Measurements from ENCODE around the gene EDAR.
A peak's percentile ranks its signal among the peaks of the same experiment; 100 is the strongest.

Gene EDAR

DNA sequence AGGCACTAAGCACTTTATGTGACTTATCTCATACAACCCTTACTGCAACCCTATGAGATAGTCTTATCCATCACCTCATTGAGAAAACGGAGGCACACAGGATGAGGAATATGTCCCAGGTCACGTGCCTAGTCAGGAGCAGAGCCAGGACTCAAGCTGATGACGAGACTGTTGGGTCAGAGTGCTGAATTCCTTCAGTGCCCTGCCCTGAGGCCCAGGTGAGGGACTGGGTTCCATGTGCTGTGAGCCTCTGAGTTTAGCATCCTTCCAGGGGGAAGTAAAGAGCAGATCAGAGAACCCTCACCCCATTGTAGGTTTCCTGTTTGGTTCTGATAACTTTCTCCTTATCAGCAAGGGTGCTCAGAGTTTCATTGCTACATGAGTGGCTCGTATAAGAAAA lies 11.7 kb upstream of the EDAR start:
- DNase-seq: no peak

DNA sequence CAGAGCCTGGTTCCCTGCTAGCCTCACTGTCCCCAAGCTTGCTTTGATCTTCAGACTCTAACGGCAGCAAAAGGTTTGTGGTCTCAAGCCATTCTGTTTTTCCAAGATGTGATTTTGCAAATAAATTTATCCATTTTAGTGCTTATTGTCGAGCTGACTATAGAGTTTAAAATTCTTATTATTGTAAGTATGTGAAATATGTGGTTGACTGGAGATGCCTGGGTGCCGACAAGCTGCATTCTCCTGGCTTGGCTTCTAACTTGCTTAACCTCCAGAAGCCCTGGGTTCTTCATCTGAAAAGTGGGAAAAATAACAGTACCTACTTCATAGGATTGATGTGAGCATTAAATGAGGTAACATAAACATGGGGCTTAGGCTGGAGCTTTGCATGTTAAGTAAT lies 9.9 kb upstream of the EDAR start:
- no peak for DNase-seq

DNA sequence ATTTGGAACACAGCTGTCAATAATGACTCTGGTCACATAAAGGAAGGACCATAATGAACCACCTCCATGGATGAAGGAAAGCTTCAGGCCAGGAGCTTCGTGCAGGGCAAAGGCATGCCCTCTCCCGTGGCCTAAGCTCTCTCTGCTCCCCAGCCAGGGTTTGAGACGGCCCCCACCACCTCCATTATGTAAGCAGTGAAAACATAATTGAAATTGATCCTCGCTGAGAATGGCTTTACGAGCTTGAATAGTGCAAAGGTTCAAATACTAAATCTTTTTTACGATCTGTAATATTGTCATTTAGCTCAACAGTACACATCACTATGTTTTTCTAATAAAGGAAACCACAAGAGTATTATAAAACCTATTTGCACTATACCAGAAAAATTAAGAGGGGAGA lies 5.2 kb upstream of the EDAR start:
- DNase-seq: no peak

DNA sequence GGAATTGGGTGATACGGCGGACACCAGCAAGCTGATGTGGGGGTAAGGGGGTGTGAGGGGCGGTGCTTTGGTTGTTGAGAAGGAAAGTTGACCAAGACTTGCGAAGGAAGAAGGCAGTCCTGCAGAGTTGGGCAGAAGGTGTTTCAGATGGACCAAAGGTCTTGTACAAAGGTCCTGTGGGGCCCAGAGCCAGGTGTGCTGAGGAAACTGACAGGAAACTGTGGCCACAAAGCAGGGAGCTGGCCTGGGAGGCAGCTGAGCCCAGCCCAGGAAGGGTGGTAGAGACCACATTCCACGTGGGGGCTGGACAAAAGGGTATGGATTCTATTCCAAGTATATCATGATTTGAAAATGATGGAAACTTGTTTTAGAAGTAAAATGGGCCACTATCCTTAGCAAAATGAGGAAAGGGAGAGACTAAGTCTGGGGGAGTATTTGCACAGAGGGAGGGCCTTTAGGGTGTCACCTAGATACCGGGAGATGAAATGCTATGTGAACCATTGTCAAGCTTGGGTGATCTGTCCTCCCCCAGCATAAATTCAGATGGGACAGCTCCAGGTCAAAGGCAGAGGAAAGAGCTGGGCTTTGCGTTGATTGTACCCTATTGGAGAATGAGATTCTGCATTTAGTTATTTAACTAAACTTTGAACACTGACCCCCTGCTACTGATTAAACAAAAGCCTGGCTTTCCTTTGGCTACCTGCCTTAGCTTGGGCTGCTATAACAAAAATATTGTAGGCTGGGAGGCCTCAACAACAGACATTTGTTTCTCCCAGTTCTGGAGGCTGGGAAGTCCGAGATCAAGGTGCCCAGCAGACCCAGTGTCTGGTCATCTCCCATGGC lies 4.3 kb upstream of the EDAR start:
- DNase-seq: no peak

DNA sequence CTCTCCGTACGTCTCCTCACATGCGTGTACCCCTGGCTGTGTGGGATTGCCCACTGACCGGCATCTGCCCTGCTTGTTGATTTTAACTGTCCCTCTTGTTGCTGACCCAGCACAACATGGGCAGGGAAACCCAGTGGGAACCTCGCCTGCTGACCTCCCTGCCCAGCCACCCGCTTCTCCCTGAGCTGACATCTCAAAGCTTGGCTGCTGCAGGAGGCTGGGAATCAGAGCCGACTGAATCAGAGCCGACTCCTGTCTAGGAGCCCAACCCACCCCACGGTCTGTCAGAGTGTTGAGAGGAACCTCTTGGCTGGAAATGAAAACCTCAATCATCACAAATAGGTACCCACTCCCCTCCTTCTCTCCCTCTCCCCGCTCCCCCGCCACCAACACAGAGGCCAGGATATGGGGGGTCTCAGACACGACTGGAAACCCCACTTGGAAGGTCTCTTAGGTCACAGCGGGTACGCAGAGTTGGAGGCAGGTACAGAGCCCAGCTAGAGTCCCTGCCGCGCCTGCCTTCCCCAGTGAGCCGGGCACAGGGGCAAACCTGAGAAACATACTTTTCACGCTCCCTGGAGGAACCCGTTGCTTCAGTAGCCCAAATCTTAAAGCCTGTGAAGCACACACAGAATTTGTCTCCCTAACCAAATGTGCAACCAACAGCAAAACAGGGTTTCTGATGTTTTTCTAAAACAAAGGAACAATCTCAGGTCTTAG lies 784 bp downstream of the EDAR start:
- DNase-seq: no peak

DNA sequence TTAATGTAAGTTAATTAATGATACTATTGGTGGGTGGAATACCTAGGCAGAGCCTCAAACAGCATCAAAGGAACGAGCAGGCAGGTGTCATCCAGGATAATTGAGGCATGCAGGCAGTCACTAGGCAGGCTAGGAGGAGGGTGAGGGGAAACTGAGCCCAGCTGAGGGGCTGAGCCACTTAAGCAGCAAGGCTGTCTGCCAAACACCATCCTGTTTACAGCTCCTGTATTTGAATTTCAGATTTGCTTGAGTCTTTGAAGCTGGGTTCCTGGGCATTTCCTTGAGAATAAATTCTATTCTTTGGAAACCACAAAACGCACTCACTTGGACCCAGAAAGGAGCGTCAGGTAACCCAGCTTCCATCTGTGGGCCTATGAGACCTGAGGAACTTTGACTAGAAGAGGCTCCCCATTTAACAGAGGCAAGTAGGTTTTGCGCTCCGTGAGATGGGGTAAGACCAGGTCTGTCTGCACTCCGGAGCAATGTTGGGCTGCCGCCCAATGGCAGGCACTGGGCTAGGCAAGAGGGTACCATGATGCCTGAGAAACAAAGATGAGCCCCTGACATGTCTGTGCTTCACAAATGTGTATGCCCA lies 2.0 kb downstream of the EDAR start:
- DNase-seq: peak; percentile 43 to 55

DNA sequence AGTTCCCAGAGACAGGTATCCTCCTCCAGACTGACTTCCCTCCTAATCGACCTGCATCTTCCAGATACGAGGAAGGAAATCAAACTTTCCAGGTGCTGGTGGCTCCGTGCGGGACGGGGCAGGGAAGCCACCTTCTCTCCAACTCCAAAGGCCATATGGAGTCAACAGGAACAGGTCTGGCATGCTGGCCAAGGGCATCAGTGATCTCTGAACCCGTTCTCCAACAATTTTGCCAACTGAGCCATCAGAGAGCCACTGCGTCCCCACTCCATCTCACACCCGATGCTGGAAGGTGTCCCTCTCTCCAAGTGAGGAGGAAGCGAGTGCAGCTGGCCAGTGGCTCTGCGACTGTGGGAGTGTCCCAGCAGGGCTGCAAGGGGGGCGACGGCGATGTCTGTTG lies 5.4 kb downstream of the EDAR start:
- no peak for DNase-seq

DNA sequence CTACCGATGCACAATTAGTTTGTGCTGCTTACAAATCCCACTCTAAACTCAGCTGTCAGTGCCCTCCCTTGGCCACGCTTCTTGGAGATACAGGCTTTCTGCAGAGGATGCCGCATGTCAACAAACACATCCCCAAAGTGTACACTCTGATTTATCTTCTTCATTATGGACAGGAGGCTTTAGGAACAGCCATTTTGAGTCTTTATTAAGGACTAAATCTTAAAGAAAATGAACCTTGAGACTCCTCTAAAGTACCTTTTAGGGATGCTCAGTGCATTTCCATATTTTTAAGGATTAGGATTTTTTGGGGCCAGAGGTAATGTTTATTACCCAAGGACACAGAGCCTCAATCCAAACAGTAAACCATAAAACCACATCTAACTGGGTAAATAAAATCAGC lies 6.0 kb downstream of the EDAR start:
- DNase-seq: no peak

DNA sequence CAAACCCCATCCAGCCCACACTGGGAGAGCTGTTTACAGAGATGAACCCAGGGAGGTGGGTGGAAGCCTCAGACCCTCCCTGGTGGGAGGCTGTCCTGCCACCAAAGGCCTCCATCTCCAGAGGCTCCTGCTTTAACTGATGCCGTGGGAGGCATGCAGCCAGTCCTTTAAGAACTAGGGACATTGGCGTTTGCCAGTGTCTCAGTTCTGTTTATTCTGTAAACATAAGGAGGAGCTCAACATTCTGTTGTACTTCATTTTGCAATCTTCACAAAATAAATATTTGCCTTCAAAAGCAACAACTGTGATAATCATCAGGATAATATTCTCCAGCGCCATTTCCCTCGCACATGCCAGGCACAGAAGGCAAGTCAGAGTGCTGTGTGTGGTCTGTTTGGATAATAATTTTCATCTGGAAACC lies 6.8 kb downstream of the EDAR start:
- DNase-seq: no peak

DNA sequence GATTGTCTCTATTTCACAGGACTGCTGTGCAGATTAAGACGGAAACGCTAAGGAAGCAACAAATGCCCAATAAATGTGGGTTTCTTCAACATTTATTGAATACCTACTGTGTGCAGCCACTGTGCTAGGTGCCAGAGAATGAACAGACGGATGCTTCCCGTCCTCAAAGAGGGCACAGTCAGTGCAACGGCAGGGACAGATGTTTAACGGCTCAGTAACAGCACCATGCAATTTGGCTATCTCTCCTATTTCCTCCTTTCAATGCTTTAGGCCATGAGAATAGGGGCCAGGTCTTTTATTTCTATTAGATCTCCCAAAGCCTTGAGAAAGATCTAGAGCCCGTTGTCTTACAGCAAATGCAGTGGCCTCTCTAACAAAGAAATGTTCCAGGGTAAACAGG lies 7.2 kb downstream of the EDAR start:
- no peak for DNase-seq

DNA sequence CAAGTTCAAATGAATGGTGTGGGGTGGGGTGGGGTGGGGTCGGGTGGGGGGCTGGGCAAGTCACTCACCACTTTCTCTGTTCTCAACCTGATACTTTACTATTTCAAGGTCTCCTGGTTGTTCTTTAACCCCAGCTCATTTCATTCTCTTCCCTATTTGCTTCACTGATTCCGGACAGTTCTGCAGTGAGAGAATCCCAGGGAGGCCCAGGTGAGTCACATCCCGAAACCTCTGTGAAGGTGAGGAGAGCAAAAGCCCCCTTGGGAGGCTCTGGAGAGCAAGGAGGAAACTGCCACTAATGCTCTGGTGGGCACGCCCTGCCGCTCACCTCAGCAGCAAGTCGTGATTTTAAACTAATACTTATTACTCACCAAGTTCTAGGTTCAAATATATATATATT lies 8.9 kb downstream of the EDAR start:
- DNase-seq: no peak

DNA sequence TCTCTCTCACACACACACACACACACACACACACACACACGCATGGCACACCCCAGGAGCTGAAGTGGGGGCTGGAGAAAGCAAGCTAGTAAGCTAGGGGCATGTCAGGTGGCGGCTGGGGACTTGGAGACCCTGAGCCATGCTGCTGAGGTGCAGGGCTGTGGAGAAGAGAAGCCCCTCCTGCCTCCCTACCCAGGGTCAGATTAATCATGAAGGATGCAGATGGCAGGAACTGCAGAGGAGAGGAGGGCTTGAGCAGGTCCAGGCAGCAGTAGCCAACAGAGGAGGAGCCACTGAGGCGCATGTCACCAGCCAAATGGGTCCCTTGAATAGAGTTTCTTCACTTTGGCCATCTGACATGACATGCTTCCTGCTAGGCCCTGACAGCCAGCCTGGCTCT lies 9.6 kb downstream of the EDAR start:
- DNase-seq: no peak

DNA sequence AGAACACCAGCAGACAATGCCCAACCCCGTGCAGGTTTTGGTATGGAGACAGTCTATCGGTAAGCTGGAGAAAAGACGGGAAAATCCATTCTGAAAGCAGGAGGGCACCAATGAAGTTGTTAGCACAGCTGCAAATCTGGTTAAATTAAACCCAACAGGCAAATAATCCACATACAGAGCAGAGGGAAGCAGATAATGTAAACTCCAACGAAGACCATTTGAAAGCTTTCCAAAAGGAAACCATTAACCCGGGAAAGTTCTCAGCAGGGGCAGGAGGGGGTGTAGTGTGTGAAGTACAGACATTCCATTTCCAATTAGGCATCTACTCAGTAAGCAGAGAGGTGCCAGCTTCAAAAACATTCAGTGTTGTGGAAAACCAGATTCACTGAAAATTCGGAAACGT lies 10.3 kb downstream of the EDAR start:
- no peak for DNase-seq

DNA sequence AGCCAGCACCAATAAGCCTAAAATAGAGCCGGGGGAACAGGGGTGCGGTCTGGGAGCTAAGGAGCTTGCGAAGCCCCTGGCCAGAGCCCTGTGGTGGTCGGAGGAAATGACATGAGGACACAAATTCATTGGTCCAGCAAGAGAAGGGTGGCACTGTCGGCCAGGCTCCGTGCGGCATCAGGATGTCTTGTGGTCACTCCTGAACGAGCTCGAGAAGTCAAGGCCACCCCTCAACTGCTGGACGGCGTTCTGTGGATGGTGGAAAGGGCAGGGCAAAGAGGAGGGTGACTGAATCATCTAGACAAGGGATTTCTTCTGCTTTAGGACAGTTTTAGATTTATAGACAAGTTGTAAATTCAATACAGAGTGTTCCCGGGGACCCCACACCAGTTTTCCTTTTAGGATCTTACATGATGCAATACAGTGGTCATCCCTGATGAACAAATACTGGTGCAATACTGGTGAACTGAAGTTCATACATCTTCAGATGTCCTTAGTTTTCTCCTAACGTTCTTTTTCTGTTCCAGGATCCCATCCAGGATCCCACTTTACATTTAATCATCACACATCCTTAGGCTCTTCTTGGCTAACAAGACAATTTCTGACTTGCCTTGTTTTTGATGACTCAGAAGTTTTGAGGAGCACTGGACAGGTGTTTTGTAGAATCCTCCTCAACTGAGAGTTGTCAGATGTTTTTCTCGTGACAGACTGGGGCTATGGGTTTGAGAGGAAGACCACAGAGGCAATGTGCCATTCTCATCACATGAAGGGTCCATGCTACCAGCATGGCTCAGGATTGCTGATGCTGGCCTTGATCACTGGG lies 13.2 kb downstream of the EDAR start:
- DNase-seq: no peak

DNA sequence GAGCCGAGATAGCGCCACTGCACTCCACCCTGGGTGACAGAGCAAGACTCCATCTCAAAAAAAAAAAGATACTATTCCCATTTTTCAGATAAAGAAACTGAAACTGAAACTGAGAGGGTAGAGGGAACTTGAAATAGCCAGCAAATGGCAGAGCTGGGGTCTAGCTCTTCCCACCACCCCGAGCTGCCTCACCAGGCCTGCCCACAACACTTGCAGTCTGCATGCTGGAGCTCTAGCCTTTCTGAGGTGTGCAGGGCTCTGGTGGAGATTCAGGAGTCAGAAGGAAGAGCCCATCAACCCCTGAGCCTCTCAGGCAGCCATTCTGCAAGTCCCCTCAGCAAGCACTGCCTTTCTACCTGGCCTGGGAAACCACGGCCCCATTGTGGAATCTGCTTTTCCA lies 14.3 kb downstream of the EDAR start:
- DNase-seq: no peak

DNA sequence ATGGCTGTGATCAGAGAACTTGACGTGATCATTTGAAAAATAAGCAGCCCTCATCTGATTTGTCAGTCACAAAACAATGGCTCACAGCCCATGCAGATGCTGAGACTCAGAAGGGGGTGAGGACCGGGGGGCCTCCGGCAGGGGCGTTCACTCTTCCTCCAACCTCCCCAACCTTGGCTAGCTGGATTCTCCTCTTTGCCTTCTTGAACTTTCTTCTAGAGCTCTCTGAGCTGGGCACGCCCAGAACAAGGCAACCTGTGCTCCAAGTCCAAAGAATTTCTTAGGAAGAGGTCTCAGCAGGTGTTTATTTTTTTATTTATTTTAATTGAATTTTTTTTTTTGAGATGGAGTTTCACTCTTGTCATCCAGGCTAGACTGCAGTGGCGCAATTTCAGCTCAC lies 16.4 kb downstream of the EDAR start:
- no peak for DNase-seq

DNA sequence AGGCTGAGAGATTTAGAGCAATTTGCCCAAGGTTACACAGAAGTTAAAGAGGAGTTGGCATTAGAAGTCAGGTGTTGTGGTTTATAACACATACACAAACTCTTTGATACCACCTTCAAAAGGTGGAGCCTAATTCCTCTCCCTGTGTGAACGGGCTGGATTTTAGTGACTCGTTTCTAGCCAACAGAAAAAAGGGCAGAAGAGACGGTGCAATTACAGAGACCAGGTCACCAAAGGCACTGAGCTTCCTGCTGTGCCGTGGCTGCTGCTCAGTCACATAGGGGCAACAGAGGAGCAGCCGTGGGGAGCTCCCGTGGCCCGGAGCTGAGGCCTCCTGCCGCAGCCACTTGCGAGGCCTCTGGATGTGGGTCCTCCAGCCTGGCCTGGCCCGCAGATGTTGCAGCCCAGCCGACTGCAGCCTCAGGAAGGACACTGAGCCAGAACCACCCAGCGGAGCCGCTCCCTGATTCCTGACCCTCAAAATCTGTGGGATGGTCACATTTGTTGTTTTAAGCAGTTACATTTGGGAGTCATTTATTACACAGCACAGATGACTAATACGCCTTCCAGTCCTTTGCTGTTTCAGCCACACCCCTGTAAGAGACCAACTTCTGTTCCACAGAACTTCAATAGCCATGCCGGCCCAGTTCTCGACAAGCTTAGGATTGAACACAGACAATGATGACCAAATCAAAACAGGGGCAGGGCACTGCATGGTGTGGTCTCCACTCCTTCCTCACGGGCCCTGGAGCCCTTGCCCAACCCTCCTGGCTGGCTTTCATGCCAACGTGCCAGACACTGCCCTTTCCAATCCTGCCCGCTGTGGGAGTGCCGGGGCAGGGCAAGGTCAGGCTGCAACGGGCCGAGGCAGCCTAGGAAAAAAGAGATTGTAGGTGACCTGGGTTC lies 17.1 kb downstream of the EDAR start:
- DNase-seq: no peak

DNA sequence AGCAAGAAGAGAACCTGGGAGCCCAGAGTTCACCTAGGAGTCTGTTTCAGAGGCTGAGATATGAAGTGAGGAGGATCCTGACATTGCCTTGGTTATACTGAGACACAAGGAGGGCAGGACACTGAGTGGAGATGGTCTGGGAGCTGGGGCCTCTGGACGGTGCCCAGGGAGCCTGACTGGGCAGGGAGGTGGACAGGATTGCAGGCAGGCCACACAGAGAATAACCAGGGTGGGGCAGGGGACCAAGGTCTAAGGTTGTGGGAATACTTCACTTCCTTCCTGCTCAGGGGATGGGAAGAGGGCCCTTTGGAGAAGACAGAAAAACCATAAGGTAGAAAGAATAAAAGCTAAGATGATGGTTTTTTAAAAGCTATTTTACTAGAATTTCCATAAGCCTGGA lies 18.7 kb downstream of the EDAR start:
- DNase-seq: no peak

DNA sequence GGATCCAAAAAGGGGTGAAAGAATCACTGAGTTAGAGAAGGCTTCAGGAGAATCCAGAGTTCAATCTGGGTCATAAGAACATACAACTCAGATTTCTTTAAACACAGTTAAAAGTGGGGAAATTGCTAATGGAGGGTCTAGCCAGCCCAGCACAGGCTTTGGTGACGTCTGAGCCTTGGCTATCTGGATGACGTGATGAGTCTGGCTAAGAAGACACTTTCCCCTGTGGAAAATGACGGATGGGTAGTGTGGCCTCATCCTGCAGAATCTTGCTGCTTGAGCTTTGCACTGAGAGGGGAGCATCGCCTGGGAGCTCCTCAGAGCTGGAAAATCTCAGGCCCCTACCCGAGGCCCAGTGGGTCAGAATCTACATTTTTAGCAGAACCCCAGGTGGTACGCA lies 19.2 kb downstream of the EDAR start:
- DNase-seq: no peak

DNA sequence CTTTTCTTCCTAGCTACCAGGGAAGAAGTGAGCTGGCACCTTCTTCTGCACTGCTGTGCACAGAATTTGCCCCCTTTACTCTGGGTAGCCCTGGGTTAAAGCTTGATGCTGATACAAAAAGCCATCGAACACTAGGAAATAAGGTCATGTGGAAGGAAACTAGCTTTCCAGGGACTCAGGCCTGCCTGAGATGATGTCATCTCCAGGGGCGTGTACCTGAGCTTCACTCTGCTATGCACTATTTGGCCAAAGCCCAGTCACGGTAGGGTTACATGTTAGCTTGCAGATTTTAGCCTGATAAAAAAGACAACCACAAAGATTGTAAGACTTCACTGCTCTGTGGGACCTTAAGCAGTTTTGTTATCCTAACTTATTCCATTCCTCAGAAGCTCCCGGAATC lies 20.4 kb downstream of the EDAR start:
- no peak for DNase-seq

DNA sequence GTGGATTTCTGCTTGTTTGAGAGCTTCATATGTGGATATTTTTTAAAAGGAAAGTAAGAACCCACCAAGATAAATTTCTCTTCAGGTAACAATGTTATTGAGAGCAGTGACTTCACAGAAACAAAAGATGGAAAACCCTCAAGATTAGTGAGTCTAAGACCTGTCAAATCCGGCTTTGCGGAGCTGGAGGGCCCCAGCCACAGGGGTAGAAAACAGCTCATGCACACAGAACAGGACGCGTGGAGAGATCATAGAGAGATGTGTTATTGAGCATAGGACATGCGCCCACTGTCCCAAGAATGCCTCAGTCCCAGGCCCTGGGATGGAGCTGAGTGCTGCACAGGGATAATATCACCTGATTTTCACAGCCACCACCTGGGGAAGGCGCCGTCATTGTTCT lies 21.3 kb downstream of the EDAR start:
- no peak for DNase-seq
